Epithelial cell of esophagus (primary cell): ENCODE data around the gene CTRB1.

ENCODE experiments used
- DNase-seq: peaks from one replicate; pipeline ENCODE4 v3.0.0; 2010; ENCODE audit warnings: low read depth
- H3K4me3 ChIP-seq: 2 replicates; pipeline ENCODE4 v1.5.1; 2011; ENCODE audit warnings: mild to moderate bottlenecking, low read length, control low read depth
- CTCF ChIP-seq: IDR thresholded peaks from 2 replicates; pipeline ENCODE4 v1.5.1; 2011; ENCODE audit warnings: low read depth, mild to moderate bottlenecking, low read length, control low read depth, inconsistent platforms; ENCODE audit not compliant: insufficient read depth; ENCODE audit errors: missing control alignments

CTRB1 gene

GRCh38 chr16:75234856-75235696 is 16.3 kb downstream of the CTRB1 start:
- TF ChIP-seq CTCF = no peak
- no peak for DNase-seq
- no peak overlapping the region for H3K4me3 ChIP-seq

- DNase-seq = no peak
- TF ChIP-seq CTCF = no peak
- no peak overlapping the region for H3K4me3 ChIP-seq
Observed at GRCh38 chr16:75235721-75236193, 17.0 kb downstream of the CTRB1 start.

- DNase-seq = no peak
- no peak for TF ChIP-seq CTCF
- H3K4me3 ChIP-seq = no peak overlapping the region
Observed at GRCh38 chr16:75236232-75236631, 17.4 kb downstream of the CTRB1 start.

- no peak for TF ChIP-seq CTCF
- no peak for DNase-seq
- H3K4me3 ChIP-seq = no peak overlapping the region
Observed at GRCh38 chr16:75236736-75237397, 18.1 kb downstream of the CTRB1 start.

GRCh38 chr16:75237398-75238131 is 18.8 kb downstream of the CTRB1 start:
- DNase-seq = no peak
- no peak for TF ChIP-seq CTCF
- no peak overlapping the region for H3K4me3 ChIP-seq

- no peak overlapping the region for H3K4me3 ChIP-seq
- no peak for TF ChIP-seq CTCF
- no peak for DNase-seq
Observed at GRCh38 chr16:75238132-75238852, 19.5 kb downstream of the CTRB1 start.
